Measurements from ENCODE around the gene F8. TPM values are rescaled to one million over a fixed set of nuclear protein-coding genes. Genes with fewer than 3 reads are reported as not detected.

Gene F8
- total RNA-seq, 3 donors from 2014 or later (not counting 1 experiment from before 2014, with no cell fraction given) = 1.4 to 4.6 (median 2.8) TPM

- Mint-ChIP-seq H3K27ac (peak overlapping the region in 1 of 2 donors; percentile 23), H3K4me1 (peaks cover 14 to 15% of the 10 kb centered on the region in 2 donors), H3K36me3 (no peaks in the 10 kb centered on the region), H3K4me3 (peak overlapping the region; percentile 59), H3K27me3 (ENCODE audit: low read depth in 2 of 2) (peaks cover 0 to 21% of the 10 kb centered on the region in 2 donors), H3K9me3 (no peaks in the 10 kb centered on the region)
- DNase-seq (peak in 1 of 2 donors; percentile 27), ATAC-seq (peak; percentile 56 to 65 (median 65))
- Histone ChIP-seq H3K4me3 (ENCODE audit: low read length) (no peak overlapping the region), H3K36me3 (ENCODE audit: control insufficient read depth, insufficient read depth, low read length) (no peaks in the 10 kb centered on the region), H3K27me3 (ENCODE audit: control insufficient read depth, insufficient read depth, low read length) (no peaks in the 10 kb centered on the region), H3K27ac (ENCODE audit: low read length) (no peak overlapping the region), H3K4me1 (ENCODE audit: control insufficient read depth, insufficient read depth, low read length) (peaks cover 14% of the 10 kb centered on the region), H3K9me3 (ENCODE audit: control insufficient read depth, insufficient read depth, low read length) (no peaks in the 10 kb centered on the region)
- intact Hi-C loops (cut with micrococcal nuclease) = loop anchor here (10.0 kb wide), 1 partner anchor 55 kb away; the partner anchor contains the start of gene GAB3
- TF ChIP-seq CTCF (IDR thresholded peaks at IDR 0.05) = no peak
- WGBS (ENCODE audit: insufficient coverage) = 38% methylated on average over 1 of the region's 1 CpG
Observed at GRCh38 chrX:154809939-154810665, 212.4 kb downstream of the F8 start.

GRCh38 chrX:154806837-154807501 is 215.6 kb downstream of the F8 start:
- Histone ChIP-seq H3K27me3 (ENCODE audit: control insufficient read depth, insufficient read depth, low read length) (no peaks in the 10 kb centered on the region), H3K4me1 (ENCODE audit: control insufficient read depth, insufficient read depth, low read length) (peaks cover 24% of the 10 kb centered on the region), H3K4me3 (ENCODE audit: low read length) (no peak overlapping the region), H3K36me3 (ENCODE audit: control insufficient read depth, insufficient read depth, low read length) (no peaks in the 10 kb centered on the region), H3K9me3 (ENCODE audit: control insufficient read depth, insufficient read depth, low read length) (no peaks in the 10 kb centered on the region), H3K27ac (ENCODE audit: low read length) (no peak overlapping the region)
- no peak overlapping the region for H3K27ac Mint-ChIP-seq
- DNase-seq = no peak
- no peaks in the 10 kb centered on the region for H3K36me3 Mint-ChIP-seq
- peaks cover 20 to 22% of the 10 kb centered on the region in 2 donors for H3K4me1 Mint-ChIP-seq
- H3K9me3 Mint-ChIP-seq = no peaks in the 10 kb centered on the region
- peaks cover 0 to under 1% of the 10 kb centered on the region in 2 donors for H3K27me3 Mint-ChIP-seq (ENCODE audit: low read depth in 2 of 2)
- intact Hi-C loops (cut with micrococcal nuclease) = no loop called here
- WGBS (ENCODE audit: insufficient coverage) = 100% methylated on average over 2 of the region's 5 CpGs
- no peak for ATAC-seq
- no peak for TF ChIP-seq CTCF (IDR thresholded peaks at IDR 0.05)
- H3K4me3 Mint-ChIP-seq = no peak overlapping the region

GRCh38 chrX:154805696-154806091 is 216.8 kb downstream of the F8 start:
- no peak for DNase-seq
- peaks cover 20 to 22% of the 10 kb centered on the region in 2 donors for H3K4me1 Mint-ChIP-seq
- Histone ChIP-seq H3K9me3 (ENCODE audit: control insufficient read depth, insufficient read depth, low read length) (no peaks in the 10 kb centered on the region), H3K4me3 (ENCODE audit: low read length) (peak overlapping the region; percentile 71), H3K4me1 (ENCODE audit: control insufficient read depth, insufficient read depth, low read length) (peaks cover 22% of the 10 kb centered on the region), H3K27me3 (ENCODE audit: control insufficient read depth, insufficient read depth, low read length) (no peaks in the 10 kb centered on the region), H3K27ac (ENCODE audit: low read length) (peak overlapping the region; percentile 26), H3K36me3 (ENCODE audit: control insufficient read depth, insufficient read depth, low read length) (no peaks in the 10 kb centered on the region)
- no peaks in the 10 kb centered on the region for H3K9me3 Mint-ChIP-seq
- no peaks in the 10 kb centered on the region for H3K27me3 Mint-ChIP-seq (ENCODE audit: low read depth in 2 of 2)
- 17% methylated on average over 10 of the region's 13 CpGs for WGBS (ENCODE audit: insufficient coverage)
- H3K36me3 Mint-ChIP-seq = no peaks in the 10 kb centered on the region
- intact Hi-C loops (cut with micrococcal nuclease) = no loop called here
- H3K4me3 Mint-ChIP-seq = peak overlapping the region; percentile 82
- peak overlapping the region in 1 of 2 donors; percentile 86 for H3K27ac Mint-ChIP-seq
- no peak for TF ChIP-seq CTCF (IDR thresholded peaks at IDR 0.05)
- no peak for ATAC-seq
